Vagina (tissue), 2 donors: ENCODE data around the gene RS1. TPM values are rescaled to one million over a fixed set of nuclear protein-coding genes. Genes with fewer than 3 reads are reported as not detected.

Experiments used
- DNase-seq, 2 donors: peaks; one replicate each; pipeline ENCODE4 v3.0.0-alpha.2; 2017; ENCODE audit errors: extremely low spot score in 2 of 2
- H3K27ac ChIP-seq: fragments of 200-600 bp; sonication (generic); one replicate; pipeline ENCODE4 v1.5.1; 2019
- H3K27me3 ChIP-seq: fragments of 200-600 bp; sonication (generic); one replicate; pipeline ENCODE4 v1.5.1; 2019
- H3K36me3 ChIP-seq, 2 donors: fragments of 200-600 bp; sonication (generic); one replicate each; pipeline ENCODE4 v1.5.1; 2017 to 2019
- H3K4me1 ChIP-seq: fragments of 200-600 bp; sonication (generic); one replicate; pipeline ENCODE4 v1.5.1; 2019
- H3K4me3 ChIP-seq, 2 donors: fragments of 200-600 bp; sonication (generic); 1 replicate in 1 of 2; 2 replicates in 1 of 2; pipeline ENCODE4 v1.5.1; 2016 to 2019
- H3K9me3 ChIP-seq: fragments of 200-600 bp; sonication (generic); one replicate; pipeline ENCODE4 v1.5.1; 2019
- POLR2A ChIP-seq, 2 donors: fragments of 450-650 bp; IDR thresholded peaks; one replicate each; pipeline ENCODE4 v1.6.1; 2017; ENCODE audit warnings: antibody characterized with exemption in 2 of 2, mild to moderate bottlenecking in 2 of 2, moderate library complexity in 2 of 2
- POLR2AphosphoS5 ChIP-seq, 2 donors: sonication (generic); formaldehyde crosslinking; IDR thresholded peaks; one replicate each; pipeline ENCODE4 v1.9.0; 2017; ENCODE audit warnings: antibody characterized with exemption in 2 of 2, mild to moderate bottlenecking in 2 of 2, low read depth in 1 of 2; ENCODE audit not compliant: insufficient read depth in 1 of 2
- intact Hi-C: fragments of 100-400 bp; cut with DNase I; formaldehyde crosslinking; loops from one replicate; pipeline ENCODE4 v1.15.1; 2023
- total RNA-seq: library from RNA; depleted of rRNA; stranded (reverse); fragments of >200 nt; gene quantifications from one replicate; pipeline ENCODE4 v1.2.3, GENCODE V29; 2016
- TF ChIP-seq, protein P1 (sequence below), 3 experiments: fragments of 450-650 bp in 2 of 3; fragments of 200-600 bp in 1 of 3; sonication (generic) in 1 of 3; IDR thresholded peaks; one replicate each; pipeline ENCODE4 v1.5.1; 2017 to 2019; ENCODE audit warnings: antibody characterized with exemption in 3 of 3, mild to moderate bottlenecking in 2 of 3, moderate library complexity in 2 of 3

RS1 gene
- total RNA-seq, 1 donor from 2014 or later: not detected

DNA sequence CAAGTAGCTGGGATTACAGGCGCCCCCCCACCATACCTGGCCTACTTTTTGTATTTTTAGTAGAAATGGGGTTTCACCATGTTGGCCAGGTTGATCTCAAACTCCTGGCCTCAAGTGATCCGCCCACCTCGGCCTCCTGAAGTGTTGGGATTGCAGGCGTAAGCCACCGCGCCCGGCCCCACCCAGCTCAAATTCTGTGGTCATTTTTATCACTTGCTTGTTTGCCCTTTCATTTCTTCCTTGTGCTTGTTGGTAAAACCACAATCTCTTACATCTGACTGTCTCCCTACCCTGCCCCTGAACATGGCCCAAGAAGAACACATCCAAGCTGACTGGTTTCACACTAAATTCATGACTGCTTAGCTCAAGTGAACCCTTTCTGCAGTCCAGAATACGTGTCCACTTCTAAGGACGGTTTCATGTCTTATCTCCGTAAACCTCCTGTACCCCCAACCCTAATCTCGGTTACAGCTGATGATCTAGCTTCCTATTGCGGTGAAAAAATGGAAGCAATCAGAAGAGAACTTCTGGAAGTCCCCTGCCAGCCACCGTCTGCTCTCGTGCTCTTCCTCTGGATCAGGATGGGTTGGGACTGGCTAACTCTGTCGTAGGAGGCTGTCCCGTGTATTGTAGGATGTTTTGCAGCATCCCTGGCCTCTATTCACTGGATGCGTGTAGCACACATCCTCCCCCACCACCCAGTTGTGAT is 5.4 kb upstream of the RS1 start:
- Histone ChIP-seq H3K9me3 (no peaks in the 10 kb centered on the region), H3K4me3 (no peak overlapping the region), H3K27me3 (no peaks in the 10 kb centered on the region), H3K27ac (no peak overlapping the region), H3K4me1 (no peaks in the 10 kb centered on the region), H3K36me3 (no peaks in the 10 kb centered on the region)
- DNase-seq: no peak
- TF ChIP-seq POLR2A (IDR thresholded peaks at IDR 0.05): no peak
- TF ChIP-seq POLR2AphosphoS5 (IDR thresholded peaks at IDR 0.05; ENCODE audit: insufficient read depth in 1 of 2, low read depth in 1 of 2): no peak
- TF ChIP-seq, protein P1, sequence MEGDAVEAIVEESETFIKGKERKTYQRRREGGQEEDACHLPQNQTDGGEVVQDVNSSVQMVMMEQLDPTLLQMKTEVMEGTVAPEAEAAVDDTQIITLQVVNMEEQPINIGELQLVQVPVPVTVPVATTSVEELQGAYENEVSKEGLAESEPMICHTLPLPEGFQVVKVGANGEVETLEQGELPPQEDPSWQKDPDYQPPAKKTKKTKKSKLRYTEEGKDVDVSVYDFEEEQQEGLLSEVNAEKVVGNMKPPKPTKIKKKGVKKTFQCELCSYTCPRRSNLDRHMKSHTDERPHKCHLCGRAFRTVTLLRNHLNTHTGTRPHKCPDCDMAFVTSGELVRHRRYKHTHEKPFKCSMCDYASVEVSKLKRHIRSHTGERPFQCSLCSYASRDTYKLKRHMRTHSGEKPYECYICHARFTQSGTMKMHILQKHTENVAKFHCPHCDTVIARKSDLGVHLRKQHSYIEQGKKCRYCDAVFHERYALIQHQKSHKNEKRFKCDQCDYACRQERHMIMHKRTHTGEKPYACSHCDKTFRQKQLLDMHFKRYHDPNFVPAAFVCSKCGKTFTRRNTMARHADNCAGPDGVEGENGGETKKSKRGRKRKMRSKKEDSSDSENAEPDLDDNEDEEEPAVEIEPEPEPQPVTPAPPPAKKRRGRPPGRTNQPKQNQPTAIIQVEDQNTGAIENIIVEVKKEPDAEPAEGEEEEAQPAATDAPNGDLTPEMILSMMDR (IDR thresholded peaks at IDR 0.05): no peak
- intact Hi-C loops: no loop called here

GRCh38 chrX:18676470-18676869 is 4.6 kb upstream of the RS1 start:
- H3K9me3 ChIP-seq: no peaks in the 10 kb centered on the region
- no peak overlapping the region for H3K27ac ChIP-seq
- H3K4me1 ChIP-seq: no peaks in the 10 kb centered on the region
- H3K27me3 ChIP-seq: no peaks in the 10 kb centered on the region
- intact Hi-C loops: no loop called here
- no peak for DNase-seq
- no peak overlapping the region for H3K4me3 ChIP-seq
- no peaks in the 10 kb centered on the region for H3K36me3 ChIP-seq
- no peak for TF ChIP-seq POLR2AphosphoS5 (IDR thresholded peaks at IDR 0.05; ENCODE audit: insufficient read depth in 1 of 2, low read depth in 1 of 2)
- TF ChIP-seq, protein P1 (IDR thresholded peaks at IDR 0.05): no peak
- TF ChIP-seq POLR2A (IDR thresholded peaks at IDR 0.05): no peak

DNA sequence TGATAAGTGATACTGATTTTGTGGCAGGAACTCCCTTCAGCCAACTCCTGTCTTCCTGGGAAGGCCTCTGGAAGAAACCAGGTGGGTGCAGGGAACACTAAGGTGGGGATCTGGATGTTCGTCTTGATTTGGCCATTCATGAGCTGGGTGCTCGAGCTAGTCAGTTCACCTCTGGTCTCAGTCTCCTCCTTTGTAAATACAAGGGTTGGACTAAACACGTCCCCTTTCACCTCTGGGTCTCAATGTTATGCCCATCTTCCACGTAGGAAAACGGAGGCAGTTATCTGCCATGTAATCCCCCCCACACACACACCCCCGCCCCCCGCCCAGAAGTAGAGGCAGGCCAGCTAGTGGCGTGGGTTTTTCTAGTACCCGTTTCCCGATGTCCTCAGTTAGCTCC is 4.1 kb upstream of the RS1 start:
- no peak overlapping the region for H3K27ac ChIP-seq
- no peaks in the 10 kb centered on the region for H3K27me3 ChIP-seq
- no peaks in the 10 kb centered on the region for H3K36me3 ChIP-seq
- intact Hi-C loops: no loop called here
- no peaks in the 10 kb centered on the region for H3K4me1 ChIP-seq
- no peak overlapping the region for H3K4me3 ChIP-seq
- DNase-seq: no peak
- H3K9me3 ChIP-seq: no peaks in the 10 kb centered on the region
- TF ChIP-seq POLR2A (IDR thresholded peaks at IDR 0.05): no peak
- TF ChIP-seq, protein P1 (IDR thresholded peaks at IDR 0.05): no peak
- TF ChIP-seq POLR2AphosphoS5 (IDR thresholded peaks at IDR 0.05; ENCODE audit: insufficient read depth in 1 of 2, low read depth in 1 of 2): no peak

DNA sequence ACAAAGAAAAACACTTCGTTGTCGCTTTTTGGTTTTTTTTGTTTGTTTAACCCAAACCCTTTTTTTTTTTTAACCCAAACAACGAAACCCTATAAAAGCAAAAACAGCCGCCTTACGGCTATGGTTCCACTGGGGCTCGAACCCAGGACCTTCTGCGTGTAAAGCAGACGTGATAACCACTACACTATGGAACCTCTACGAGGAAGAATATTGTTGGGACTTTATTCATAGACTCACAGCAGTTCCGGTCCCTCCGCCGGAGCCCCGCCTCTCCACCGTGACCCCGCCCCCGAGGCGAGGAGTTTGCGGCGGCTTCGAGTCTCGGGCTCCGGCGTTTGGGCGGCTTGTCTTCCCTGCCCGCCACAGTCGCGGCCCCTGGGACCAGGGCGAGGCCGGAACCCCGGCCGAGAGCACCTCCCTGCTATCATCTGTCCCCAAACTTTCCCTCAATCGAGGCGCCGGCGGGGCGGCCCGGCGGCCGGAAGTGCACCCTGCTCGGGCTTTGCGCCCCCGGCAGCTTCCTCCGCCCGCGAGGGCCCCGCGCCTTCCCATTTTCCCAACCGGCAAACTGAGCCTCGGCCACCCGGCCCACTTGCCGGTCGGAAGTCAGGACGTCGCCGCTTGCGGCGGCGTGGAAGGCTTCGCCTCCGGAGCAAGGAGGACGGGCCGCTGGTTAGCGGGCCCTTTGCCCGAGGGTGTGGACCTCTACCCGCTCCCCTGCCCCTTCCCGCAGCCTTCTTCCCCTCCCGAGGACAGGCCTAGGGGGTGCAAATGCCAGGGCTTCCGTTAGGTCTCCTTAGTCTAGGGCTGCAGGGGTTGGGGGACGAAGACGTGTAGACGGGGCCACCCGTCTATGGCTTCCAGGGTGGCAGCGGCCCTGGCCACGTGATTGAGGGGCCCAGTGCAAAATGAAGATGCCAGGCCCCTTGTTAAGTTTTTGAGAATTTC is 3.2 kb upstream of the RS1 start:
- TF ChIP-seq POLR2AphosphoS5 (IDR thresholded peaks at IDR 0.05; ENCODE audit: insufficient read depth in 1 of 2, low read depth in 1 of 2): peak; percentile 56 to 80
- TF ChIP-seq, protein P1 (IDR thresholded peaks at IDR 0.05): no peak
- peak in 1 of 2 donors; percentile 45 for TF ChIP-seq POLR2A (IDR thresholded peaks at IDR 0.05)
- Histone ChIP-seq H3K27me3 (no peaks in the 10 kb centered on the region), H3K27ac (peak overlapping the region; percentile 71), H3K36me3 (no peaks in the 10 kb centered on the region), H3K4me3 (peak overlapping the region; percentile 51 to 53), H3K4me1 (no peaks in the 10 kb centered on the region), H3K9me3 (no peaks in the 10 kb centered on the region)
- intact Hi-C loops: no loop called here
- DNase-seq: no peak
